B cell (primary cell): ENCODE data around the gene TMEM37.

Source experiments
- EZH2 ChIP-seq: IDR thresholded peaks from 2 replicates; pipeline ENCODE4 v1.6.1; 2012; ENCODE audit warnings: borderline replicate concordance, low read depth, mild to moderate bottlenecking, moderate library complexity, low read length; ENCODE audit not compliant: insufficient read depth, poor library complexity, severe bottlenecking
- TF ChIP-seq, protein P1 (sequence below): fragments of 200-600 bp; IDR thresholded peaks from one replicate; pipeline ENCODE4 v1.8.0; 2022; ENCODE audit warnings: antibody characterized with exemption, mild to moderate bottlenecking

DNA sequence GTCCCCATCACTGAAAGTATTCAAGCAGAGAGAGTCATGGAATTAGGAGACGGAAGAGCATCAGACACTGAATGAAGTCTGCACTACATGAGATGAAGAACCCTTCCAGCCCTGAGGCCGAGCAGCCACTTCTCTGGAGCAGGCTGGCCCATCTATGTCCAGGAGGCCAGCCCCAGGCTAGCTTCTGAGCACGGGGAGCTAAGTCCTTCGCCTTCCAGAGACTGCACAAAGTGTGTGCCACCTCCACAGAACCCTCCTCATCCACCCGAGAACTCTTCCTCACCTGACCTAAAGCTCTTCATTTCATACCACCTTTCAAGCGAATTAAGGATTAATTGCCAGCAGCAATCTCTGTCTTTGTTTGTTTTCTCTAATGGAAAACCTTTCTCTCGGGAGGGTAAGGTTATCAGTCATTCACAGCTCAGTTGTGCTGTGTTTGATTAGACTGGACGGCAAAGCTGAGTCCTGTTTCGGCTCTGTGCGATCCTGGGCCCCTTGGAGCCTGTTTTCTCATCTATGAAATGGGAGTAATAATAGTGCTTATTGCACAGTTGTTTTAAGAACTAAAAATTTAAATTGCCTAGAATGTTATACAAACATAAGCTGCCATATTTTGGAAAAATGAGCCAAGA is 54.7 kb downstream of the TMEM37 start:
- TF ChIP-seq, protein P1, sequence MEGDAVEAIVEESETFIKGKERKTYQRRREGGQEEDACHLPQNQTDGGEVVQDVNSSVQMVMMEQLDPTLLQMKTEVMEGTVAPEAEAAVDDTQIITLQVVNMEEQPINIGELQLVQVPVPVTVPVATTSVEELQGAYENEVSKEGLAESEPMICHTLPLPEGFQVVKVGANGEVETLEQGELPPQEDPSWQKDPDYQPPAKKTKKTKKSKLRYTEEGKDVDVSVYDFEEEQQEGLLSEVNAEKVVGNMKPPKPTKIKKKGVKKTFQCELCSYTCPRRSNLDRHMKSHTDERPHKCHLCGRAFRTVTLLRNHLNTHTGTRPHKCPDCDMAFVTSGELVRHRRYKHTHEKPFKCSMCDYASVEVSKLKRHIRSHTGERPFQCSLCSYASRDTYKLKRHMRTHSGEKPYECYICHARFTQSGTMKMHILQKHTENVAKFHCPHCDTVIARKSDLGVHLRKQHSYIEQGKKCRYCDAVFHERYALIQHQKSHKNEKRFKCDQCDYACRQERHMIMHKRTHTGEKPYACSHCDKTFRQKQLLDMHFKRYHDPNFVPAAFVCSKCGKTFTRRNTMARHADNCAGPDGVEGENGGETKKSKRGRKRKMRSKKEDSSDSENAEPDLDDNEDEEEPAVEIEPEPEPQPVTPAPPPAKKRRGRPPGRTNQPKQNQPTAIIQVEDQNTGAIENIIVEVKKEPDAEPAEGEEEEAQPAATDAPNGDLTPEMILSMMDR: no peak
- no peak for TF ChIP-seq EZH2
